ENCODE results near the gene ZFAND6. TPM values are rescaled to one million over a fixed set of nuclear protein-coding genes. Genes with fewer than 3 reads are reported as not detected.
"Not testable (repeated sequence)": the region's sequence is repeated elsewhere in the genome, so short reads cannot be mapped to it uniquely, and the experiment has no call there.

Gene ZFAND6
- total RNA-seq, 4 donors from 2014 or later: 119 to 452 (median 172) TPM

- Histone ChIP-seq H3K36me3 (no peaks in the 10 kb centered on the region), H3K27ac (no peak overlapping the region), H3K4me1 (no peaks in the 10 kb centered on the region), H3K4me3 (no peak overlapping the region), H3K9me3 (no peaks in the 10 kb centered on the region), H3K27me3 (no peaks in the 10 kb centered on the region)
- no peak for DNase-seq
- no peak for TF ChIP-seq POLR2A (IDR thresholded peaks at IDR 0.05)
- TF ChIP-seq CTCF (IDR thresholded peaks at IDR 0.05): no peak
- intact Hi-C loops (cut with DNase I; ENCODE audit: low total_unique reads): no loop called here
Observed at GRCh38 chr15:80015156-80015555, 44.3 kb upstream of the ZFAND6 start.

GRCh38 chr15:80016506-80016905 is 43.0 kb upstream of the ZFAND6 start:
- H3K4me3 ChIP-seq; H3K27ac ChIP-seq; H3K27me3 ChIP-seq; H3K36me3 ChIP-seq; H3K9me3 ChIP-seq; intact Hi-C loops (cut with DNase I; ENCODE audit: low total_unique reads); DNase-seq; H3K4me1 ChIP-seq: not testable (repeated sequence)

- H3K27me3 ChIP-seq; H3K9me3 ChIP-seq; DNase-seq; H3K4me1 ChIP-seq; intact Hi-C loops (cut with DNase I; ENCODE audit: low total_unique reads); H3K27ac ChIP-seq; H3K4me3 ChIP-seq; H3K36me3 ChIP-seq: not testable (repeated sequence)
Observed at GRCh38 chr15:80017139-80017538, 42.3 kb upstream of the ZFAND6 start.

- Histone ChIP-seq H3K27ac (no peak overlapping the region), H3K4me3 (no peak overlapping the region), H3K4me1 (no peaks in the 10 kb centered on the region), H3K36me3 (no peaks in the 10 kb centered on the region), H3K27me3 (no peaks in the 10 kb centered on the region), H3K9me3 (no peaks in the 10 kb centered on the region)
- intact Hi-C loops (cut with DNase I; ENCODE audit: low total_unique reads): no loop called here
- TF ChIP-seq POLR2A (IDR thresholded peaks at IDR 0.05): no peak
- no peak for TF ChIP-seq CTCF (IDR thresholded peaks at IDR 0.05)
- no peak for DNase-seq
Observed at GRCh38 chr15:80019168-80019745, 40.2 kb upstream of the ZFAND6 start.

GRCh38 chr15:80020149-80020548 is 39.3 kb upstream of the ZFAND6 start:
- H3K9me3 ChIP-seq; H3K36me3 ChIP-seq; H3K27me3 ChIP-seq; DNase-seq; H3K27ac ChIP-seq; H3K4me3 ChIP-seq; H3K4me1 ChIP-seq; intact Hi-C loops (cut with DNase I; ENCODE audit: low total_unique reads): not testable (repeated sequence)

GRCh38 chr15:80020731-80021130 is 38.7 kb upstream of the ZFAND6 start:
- no peak for TF ChIP-seq POLR2A (IDR thresholded peaks at IDR 0.05)
- intact Hi-C loops (cut with DNase I; ENCODE audit: low total_unique reads): no loop called here

GRCh38 chr15:80026310-80026709 is 33.2 kb upstream of the ZFAND6 start:
- no peaks in the 10 kb centered on the region for H3K4me1 ChIP-seq
- no peak for DNase-seq
- intact Hi-C loops (cut with DNase I; ENCODE audit: low total_unique reads): no loop called here
- TF ChIP-seq POLR2A (IDR thresholded peaks at IDR 0.05) (no peak), CTCF (IDR thresholded peaks at IDR 0.05) (no peak)
- no peak overlapping the region for H3K4me3 ChIP-seq
- no peaks in the 10 kb centered on the region for H3K36me3 ChIP-seq
- H3K27ac ChIP-seq: no peak overlapping the region
- no peaks in the 10 kb centered on the region for H3K9me3 ChIP-seq
- no peaks in the 10 kb centered on the region for H3K27me3 ChIP-seq

More at GRCh38 chr15:80020731-80021130, 38.7 kb upstream of the ZFAND6 start:
- Histone ChIP-seq H3K4me3 (no peak overlapping the region), H3K4me1 (no peaks in the 10 kb centered on the region), H3K27ac (no peak overlapping the region), H3K27me3 (no peaks in the 10 kb centered on the region), H3K36me3 (no peaks in the 10 kb centered on the region), H3K9me3 (no peaks in the 10 kb centered on the region)
- no peak for DNase-seq
